ENCODE data around the gene PAK5. TPM values are rescaled to one million over a fixed set of nuclear protein-coding genes. Genes with fewer than 3 reads are reported as not detected.

PAK5 gene
- total and polyA plus RNA-seq, 2 donors = 0.19 to 0.75 TPM

DNA sequence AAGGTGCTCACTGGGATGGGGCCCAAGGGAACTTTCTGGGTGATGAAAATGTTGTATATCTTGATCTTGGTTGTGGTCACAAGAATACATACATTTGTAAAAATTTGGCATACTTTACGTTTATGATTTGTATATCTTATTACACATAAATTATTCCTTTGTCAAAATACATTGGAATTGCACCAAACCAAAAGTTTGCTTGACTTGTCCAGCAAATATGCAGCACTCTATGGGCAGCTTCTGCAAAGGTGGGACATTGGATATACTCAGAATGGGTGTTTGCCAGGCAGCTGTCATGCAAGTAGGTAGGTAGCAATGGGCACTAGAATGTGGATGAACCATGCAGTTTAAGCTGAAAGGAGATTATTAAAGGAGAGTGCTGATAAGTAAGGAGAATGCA, 246.5 kb downstream of the PAK5 start:
- 83% methylated on average over 1 of the region's 1 CpG for WGBS
- no peak overlapping the region for H3K27ac ChIP-seq (ENCODE audit: low read depth in 1 of 2, low read length in 1 of 2)
- no peak overlapping the region for H3K4me3 ChIP-seq (ENCODE audit: low read length in 2 of 2)
- DNase-seq (ENCODE audit: low read depth in 6 of 9, low spot score in 9 of 9) = no peak
- no peaks in the 10 kb centered on the region for H3K36me3 ChIP-seq (ENCODE audit: control insufficient read depth in 2 of 2, insufficient read depth in 2 of 2, low read length in 1 of 2)
- H3K9me3 ChIP-seq (ENCODE audit: control insufficient read depth in 2 of 2, insufficient read depth in 1 of 2, low read length in 1 of 2) = no peaks in the 10 kb centered on the region
- H3K27me3 ChIP-seq (ENCODE audit: control insufficient read depth in 2 of 2, insufficient read depth in 1 of 2, low read length in 1 of 2) = no peaks in the 10 kb centered on the region
- no peaks in the 10 kb centered on the region for H3K4me1 ChIP-seq (ENCODE audit: control insufficient read depth in 2 of 2, insufficient read depth in 2 of 2, low read length in 2 of 2)

DNA sequence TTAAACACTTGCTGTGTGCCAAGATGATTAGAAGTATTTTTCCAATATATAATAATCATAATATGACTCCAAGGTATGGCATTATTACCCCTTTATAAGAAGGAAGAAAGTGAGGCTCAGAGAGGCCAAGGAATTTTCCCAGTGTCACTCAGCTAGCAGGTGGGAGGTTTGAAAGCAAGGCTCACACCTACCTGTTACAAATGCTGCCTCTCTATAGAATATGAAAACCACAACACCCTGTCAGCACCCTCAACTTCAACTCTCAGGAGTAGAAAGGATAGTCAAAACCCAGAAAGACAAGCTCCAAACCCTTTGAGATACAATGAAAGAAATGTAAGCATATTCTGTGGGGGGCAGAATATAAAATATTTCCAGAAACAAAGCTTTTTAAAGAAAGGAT, 247.8 kb downstream of the PAK5 start:
- Histone ChIP-seq H3K27me3 (ENCODE audit: control insufficient read depth in 2 of 2, insufficient read depth in 1 of 2, low read length in 1 of 2) (no peaks in the 10 kb centered on the region), H3K36me3 (ENCODE audit: control insufficient read depth in 2 of 2, insufficient read depth in 2 of 2, low read length in 1 of 2) (no peaks in the 10 kb centered on the region), H3K27ac (ENCODE audit: low read depth in 1 of 2, low read length in 1 of 2) (no peak overlapping the region), H3K4me1 (ENCODE audit: control insufficient read depth in 2 of 2, insufficient read depth in 2 of 2, low read length in 2 of 2) (no peaks in the 10 kb centered on the region), H3K9me3 (ENCODE audit: control insufficient read depth in 2 of 2, insufficient read depth in 1 of 2, low read length in 1 of 2) (no peaks in the 10 kb centered on the region), H3K4me3 (ENCODE audit: low read length in 2 of 2) (no peak overlapping the region)
- no peak for DNase-seq (ENCODE audit: low read depth in 6 of 9, low spot score in 9 of 9)

DNA sequence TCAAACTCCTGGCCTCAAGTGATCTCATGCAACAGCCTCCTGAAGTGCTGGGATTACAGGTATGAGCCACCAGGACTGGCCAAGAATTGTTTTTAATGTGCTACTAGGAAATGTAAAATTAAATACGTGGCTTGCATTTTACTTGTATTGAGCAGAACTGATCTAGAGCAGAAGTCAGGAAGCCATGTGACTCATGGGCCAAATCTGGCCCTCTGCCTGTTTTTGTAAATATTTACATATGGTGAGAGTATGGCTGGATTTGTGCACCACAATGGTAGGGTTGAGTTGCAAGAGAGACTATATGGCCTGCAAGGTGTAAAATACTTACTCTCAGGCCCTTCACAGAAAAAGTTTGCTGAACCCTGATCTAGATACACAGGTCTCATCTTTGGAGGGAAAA, 248.7 kb downstream of the PAK5 start:
- DNase-seq (ENCODE audit: low read depth in 6 of 9, low spot score in 9 of 9) = no peak

DNA sequence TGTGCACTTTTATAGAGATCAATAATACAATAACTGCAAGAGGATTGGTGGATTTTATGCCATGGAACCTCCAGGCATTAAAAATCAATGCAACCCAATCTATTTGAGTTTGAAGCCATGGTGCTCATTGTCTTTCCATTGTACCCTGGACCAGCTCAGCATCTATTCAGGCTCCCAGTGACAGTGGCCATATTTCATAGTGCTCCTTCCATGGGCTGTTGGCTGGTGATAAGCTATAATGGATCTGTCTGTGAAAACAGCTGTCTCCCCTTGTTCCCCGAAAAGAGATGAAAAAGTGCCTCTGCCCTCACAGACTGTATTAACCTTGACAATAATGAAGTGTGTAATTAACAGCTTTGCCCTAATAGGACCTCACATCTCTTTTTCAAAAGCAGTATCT, 250.2 kb downstream of the PAK5 start:
- H3K4me3 ChIP-seq (ENCODE audit: low read length in 2 of 2) = no peak overlapping the region
- H3K27ac ChIP-seq (ENCODE audit: low read depth in 1 of 2, low read length in 1 of 2) = no peak overlapping the region
- 64% methylated on average over 1 of the region's 1 CpG for WGBS
- DNase-seq (ENCODE audit: low read depth in 6 of 9, low spot score in 9 of 9) = no peak
- no peaks in the 10 kb centered on the region for H3K36me3 ChIP-seq (ENCODE audit: control insufficient read depth in 2 of 2, insufficient read depth in 2 of 2, low read length in 1 of 2)
- no peaks in the 10 kb centered on the region for H3K9me3 ChIP-seq (ENCODE audit: control insufficient read depth in 2 of 2, insufficient read depth in 1 of 2, low read length in 1 of 2)
- H3K27me3 ChIP-seq (ENCODE audit: control insufficient read depth in 2 of 2, insufficient read depth in 1 of 2, low read length in 1 of 2) = no peaks in the 10 kb centered on the region
- H3K4me1 ChIP-seq (ENCODE audit: control insufficient read depth in 2 of 2, insufficient read depth in 2 of 2, low read length in 2 of 2) = no peaks in the 10 kb centered on the region

More for the DNA sequence above, 248.7 kb downstream of the PAK5 start:
- H3K27ac ChIP-seq (ENCODE audit: low read depth in 1 of 2, low read length in 1 of 2) = no peak overlapping the region
- H3K9me3 ChIP-seq (ENCODE audit: control insufficient read depth in 2 of 2, insufficient read depth in 1 of 2, low read length in 1 of 2) = no peaks in the 10 kb centered on the region
- no peaks in the 10 kb centered on the region for H3K4me1 ChIP-seq (ENCODE audit: control insufficient read depth in 2 of 2, insufficient read depth in 2 of 2, low read length in 2 of 2)
- 79% methylated on average over 1 of the region's 1 CpG for WGBS
- H3K36me3 ChIP-seq (ENCODE audit: control insufficient read depth in 2 of 2, insufficient read depth in 2 of 2, low read length in 1 of 2) = no peaks in the 10 kb centered on the region
- no peak overlapping the region for H3K4me3 ChIP-seq (ENCODE audit: low read length in 2 of 2)
- no peaks in the 10 kb centered on the region for H3K27me3 ChIP-seq (ENCODE audit: control insufficient read depth in 2 of 2, insufficient read depth in 1 of 2, low read length in 1 of 2)

DNA sequence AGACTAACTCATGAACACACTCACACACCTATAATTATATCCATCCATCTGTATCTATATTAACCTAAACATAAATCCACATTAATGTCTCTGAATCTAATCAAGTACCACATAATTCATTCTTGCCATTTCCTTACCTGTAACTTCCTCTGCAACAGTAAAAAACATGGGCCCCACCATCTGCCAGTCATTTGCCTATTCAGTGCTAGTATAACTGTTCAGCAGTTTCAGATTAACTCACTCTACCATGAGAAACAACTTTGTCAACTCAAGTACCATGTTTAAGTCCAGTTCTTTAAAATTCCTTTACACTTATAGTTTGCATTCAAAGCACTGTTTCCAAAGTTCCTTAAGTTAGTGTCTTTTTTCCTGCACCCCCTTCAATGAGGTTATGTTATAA, 255.7 kb downstream of the PAK5 start:
- H3K27me3 ChIP-seq (ENCODE audit: control insufficient read depth in 2 of 2, insufficient read depth in 1 of 2, low read length in 1 of 2) = no peaks in the 10 kb centered on the region
- H3K27ac ChIP-seq (ENCODE audit: low read depth in 1 of 2, low read length in 1 of 2) = no peak overlapping the region
- DNase-seq (ENCODE audit: low read depth in 6 of 9, low spot score in 9 of 9) = no peak
- H3K4me3 ChIP-seq (ENCODE audit: low read length in 2 of 2) = no peak overlapping the region
- no peaks in the 10 kb centered on the region for H3K4me1 ChIP-seq (ENCODE audit: control insufficient read depth in 2 of 2, insufficient read depth in 2 of 2, low read length in 2 of 2)
- no peaks in the 10 kb centered on the region for H3K9me3 ChIP-seq (ENCODE audit: control insufficient read depth in 2 of 2, insufficient read depth in 1 of 2, low read length in 1 of 2)
- no peaks in the 10 kb centered on the region for H3K36me3 ChIP-seq (ENCODE audit: control insufficient read depth in 2 of 2, insufficient read depth in 2 of 2, low read length in 1 of 2)

DNA sequence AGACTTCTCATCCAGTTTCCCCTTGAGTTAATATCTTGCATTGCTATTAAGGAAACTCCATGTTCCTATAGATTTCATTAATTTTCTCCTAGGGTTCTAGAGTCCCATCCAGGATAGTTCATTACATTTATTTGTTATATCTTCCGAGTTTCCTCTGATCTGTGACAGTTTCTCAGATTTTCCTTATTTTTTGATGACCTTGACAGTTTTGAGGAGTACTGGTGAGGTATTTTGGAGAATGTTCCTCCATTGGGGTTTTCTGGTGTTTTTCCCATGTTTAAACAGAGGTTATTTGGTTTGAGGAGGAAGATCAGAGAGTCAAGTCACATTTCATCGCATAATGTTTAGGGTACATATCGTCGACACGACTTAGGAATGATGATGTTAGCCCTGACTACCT, 256.7 kb downstream of the PAK5 start:
- WGBS = 85% methylated on average over 5 of the region's 5 CpGs
- DNase-seq (ENCODE audit: low read depth in 6 of 9, low spot score in 9 of 9) = no peak

DNA sequence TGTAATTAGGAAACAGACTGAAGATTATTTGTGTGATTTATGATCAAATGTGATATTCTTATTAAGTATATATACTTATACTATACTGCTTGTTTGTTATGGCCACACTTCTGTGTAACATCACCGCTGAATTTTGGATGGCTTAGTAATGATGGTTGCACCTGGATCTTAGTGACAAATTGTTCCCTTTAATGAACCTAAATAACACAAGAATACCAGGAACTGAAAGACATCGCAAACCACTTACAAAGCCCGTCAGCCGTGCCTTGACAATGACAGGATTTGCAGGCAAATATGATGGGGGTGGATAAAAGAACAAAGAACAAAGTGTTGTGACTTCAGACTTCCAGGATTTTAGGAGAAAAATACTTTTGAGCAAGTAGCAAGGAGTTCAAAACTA, 257.4 kb downstream of the PAK5 start:
- WGBS = 77% methylated on average over 4 of the region's 4 CpGs
- DNase-seq (ENCODE audit: low read depth in 6 of 9, low spot score in 9 of 9) = no peak

More for the DNA sequence above, 256.7 kb downstream of the PAK5 start:
- no peaks in the 10 kb centered on the region for H3K36me3 ChIP-seq (ENCODE audit: control insufficient read depth in 2 of 2, insufficient read depth in 2 of 2, low read length in 1 of 2)
- H3K4me1 ChIP-seq (ENCODE audit: control insufficient read depth in 2 of 2, insufficient read depth in 2 of 2, low read length in 2 of 2) = no peaks in the 10 kb centered on the region
- no peaks in the 10 kb centered on the region for H3K9me3 ChIP-seq (ENCODE audit: control insufficient read depth in 2 of 2, insufficient read depth in 1 of 2, low read length in 1 of 2)
- H3K27ac ChIP-seq (ENCODE audit: low read depth in 1 of 2, low read length in 1 of 2) = no peak overlapping the region
- H3K4me3 ChIP-seq (ENCODE audit: low read length in 2 of 2) = no peak overlapping the region
- H3K27me3 ChIP-seq (ENCODE audit: control insufficient read depth in 2 of 2, insufficient read depth in 1 of 2, low read length in 1 of 2) = no peaks in the 10 kb centered on the region

DNA sequence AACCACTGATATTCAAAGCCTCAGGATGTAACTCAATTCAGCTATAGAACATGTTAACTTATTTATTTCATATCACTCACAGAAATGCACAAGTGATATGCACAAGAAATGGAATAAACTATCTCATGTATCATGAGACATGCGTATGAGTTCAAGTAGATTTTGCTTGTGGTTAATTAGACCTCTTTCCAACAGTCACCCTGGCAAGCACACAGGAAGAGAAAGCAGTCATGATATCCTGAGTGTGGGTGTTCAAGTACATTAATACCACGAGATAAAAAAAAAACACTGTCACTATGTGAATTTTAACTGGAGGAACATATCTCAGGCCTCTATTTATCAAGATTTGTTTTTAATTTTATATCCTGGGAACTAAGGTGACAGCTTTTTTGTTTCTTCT, 260.3 kb downstream of the PAK5 start:
- no peak for DNase-seq (ENCODE audit: low read depth in 6 of 9, low spot score in 9 of 9)
- no peak overlapping the region for H3K27ac ChIP-seq (ENCODE audit: low read depth in 1 of 2, low read length in 1 of 2)
- no peak overlapping the region for H3K4me3 ChIP-seq (ENCODE audit: low read length in 2 of 2)
- 19% methylated on average over 2 of the region's 2 CpGs for WGBS
- no peaks in the 10 kb centered on the region for H3K9me3 ChIP-seq (ENCODE audit: control insufficient read depth in 2 of 2, insufficient read depth in 1 of 2, low read length in 1 of 2)
- H3K4me1 ChIP-seq (ENCODE audit: control insufficient read depth in 2 of 2, insufficient read depth in 2 of 2, low read length in 2 of 2) = no peaks in the 10 kb centered on the region
- no peaks in the 10 kb centered on the region for H3K36me3 ChIP-seq (ENCODE audit: control insufficient read depth in 2 of 2, insufficient read depth in 2 of 2, low read length in 1 of 2)
- H3K27me3 ChIP-seq (ENCODE audit: control insufficient read depth in 2 of 2, insufficient read depth in 1 of 2, low read length in 1 of 2) = peaks cover 0 to under 1% of the 10 kb centered on the region in 2 donors

More for the DNA sequence above, 257.4 kb downstream of the PAK5 start:
- Histone ChIP-seq H3K27me3 (ENCODE audit: control insufficient read depth in 2 of 2, insufficient read depth in 1 of 2, low read length in 1 of 2) (no peaks in the 10 kb centered on the region), H3K4me1 (ENCODE audit: control insufficient read depth in 2 of 2, insufficient read depth in 2 of 2, low read length in 2 of 2) (no peaks in the 10 kb centered on the region), H3K36me3 (ENCODE audit: control insufficient read depth in 2 of 2, insufficient read depth in 2 of 2, low read length in 1 of 2) (no peaks in the 10 kb centered on the region), H3K27ac (ENCODE audit: low read depth in 1 of 2, low read length in 1 of 2) (no peak overlapping the region), H3K9me3 (ENCODE audit: control insufficient read depth in 2 of 2, insufficient read depth in 1 of 2, low read length in 1 of 2) (no peaks in the 10 kb centered on the region), H3K4me3 (ENCODE audit: low read length in 2 of 2) (no peak overlapping the region)

DNA sequence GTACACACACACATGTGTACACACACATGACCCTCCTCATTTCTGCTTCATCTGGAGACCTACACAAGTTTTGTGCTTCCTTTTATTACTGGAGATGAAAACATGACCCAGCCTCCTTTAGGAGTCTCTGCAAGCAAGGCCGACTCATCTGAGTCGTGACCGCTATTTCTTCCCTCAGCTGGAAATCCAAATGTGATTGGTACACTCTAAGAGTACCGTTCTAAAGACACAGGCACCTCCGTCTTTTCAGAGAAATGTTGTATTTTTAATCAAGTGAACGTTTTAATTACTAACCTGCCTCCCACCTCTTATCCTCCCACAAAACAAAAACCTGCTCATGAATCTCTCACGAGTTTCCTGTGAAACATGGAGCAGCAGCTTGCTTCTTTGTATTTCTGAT, 261.5 kb downstream of the PAK5 start:
- 85% methylated on average over 7 of the region's 7 CpGs for WGBS
- no peak overlapping the region for H3K4me3 ChIP-seq (ENCODE audit: low read length in 2 of 2)

DNA sequence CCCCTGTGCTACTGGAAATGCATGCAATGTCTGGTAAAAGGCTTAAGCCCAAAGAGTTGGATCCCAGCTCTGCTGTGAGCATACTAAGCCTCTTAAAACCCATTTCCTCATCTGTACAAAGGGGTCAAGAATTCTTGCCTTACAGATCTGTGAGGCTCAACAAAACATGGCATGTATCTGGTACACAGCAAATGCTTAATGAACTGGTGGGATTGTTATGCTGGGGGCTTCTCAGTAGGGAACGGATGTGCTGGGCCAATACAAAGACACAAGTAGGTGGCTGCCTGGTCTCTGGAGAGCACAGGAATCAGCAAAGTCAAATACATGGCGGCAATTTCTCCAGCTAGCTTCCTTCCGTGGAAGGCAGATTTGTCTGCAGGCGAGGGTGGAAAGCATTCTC, 262.2 kb downstream of the PAK5 start:
- WGBS = 86% methylated on average over 4 of the region's 4 CpGs
- no peak overlapping the region for H3K27ac ChIP-seq (ENCODE audit: low read depth in 1 of 2, low read length in 1 of 2)
- no peak for DNase-seq (ENCODE audit: low read depth in 6 of 9, low spot score in 9 of 9)
- no peaks in the 10 kb centered on the region for H3K4me1 ChIP-seq (ENCODE audit: control insufficient read depth in 2 of 2, insufficient read depth in 2 of 2, low read length in 2 of 2)
- H3K27me3 ChIP-seq (ENCODE audit: control insufficient read depth in 2 of 2, insufficient read depth in 1 of 2, low read length in 1 of 2) = peaks cover 0 to 4% of the 10 kb centered on the region in 2 donors
- no peaks in the 10 kb centered on the region for H3K9me3 ChIP-seq (ENCODE audit: control insufficient read depth in 2 of 2, insufficient read depth in 1 of 2, low read length in 1 of 2)
- no peak overlapping the region for H3K4me3 ChIP-seq (ENCODE audit: low read length in 2 of 2)
- no peaks in the 10 kb centered on the region for H3K36me3 ChIP-seq (ENCODE audit: control insufficient read depth in 2 of 2, insufficient read depth in 2 of 2, low read length in 1 of 2)

More for the DNA sequence above, 261.5 kb downstream of the PAK5 start:
- no peaks in the 10 kb centered on the region for H3K4me1 ChIP-seq (ENCODE audit: control insufficient read depth in 2 of 2, insufficient read depth in 2 of 2, low read length in 2 of 2)
- no peaks in the 10 kb centered on the region for H3K9me3 ChIP-seq (ENCODE audit: control insufficient read depth in 2 of 2, insufficient read depth in 1 of 2, low read length in 1 of 2)
- DNase-seq (ENCODE audit: low read depth in 6 of 9, low spot score in 9 of 9) = no peak
- H3K27me3 ChIP-seq (ENCODE audit: control insufficient read depth in 2 of 2, insufficient read depth in 1 of 2, low read length in 1 of 2) = peaks cover 0 to 4% of the 10 kb centered on the region in 2 donors
- no peaks in the 10 kb centered on the region for H3K36me3 ChIP-seq (ENCODE audit: control insufficient read depth in 2 of 2, insufficient read depth in 2 of 2, low read length in 1 of 2)
- no peak overlapping the region for H3K27ac ChIP-seq (ENCODE audit: low read depth in 1 of 2, low read length in 1 of 2)
